Measurements from ENCODE around the gene UBL5. TPM values are rescaled to one million over a fixed set of nuclear protein-coding genes. Genes with fewer than 3 reads are reported as not detected.
A peak's percentile ranks its signal among the peaks of the same experiment; 100 is the strongest.

Gene UBL5
- total RNA-seq, 1 experiment from 2014 or later, result 233 TPM

GRCh38 chr19:9834726-9835506, 7.2 kb downstream of the UBL5 start, which contains the start of gene PIN1:
Gene PIN1, plus strand, starts transcription at chr19:9835318. Its CDS starts 27 bp downstream, at chr19:9835345.
- H3K27ac Mint-ChIP-seq (ENCODE audit: unreplicated experiment), result peak within 1 kb of the TSS; percentile 63
- intact Hi-C loops (cut with micrococcal nuclease; ENCODE audit: unreplicated experiment), result no loop called here
- no peaks in the 10 kb centered on the region for H3K27me3 Mint-ChIP-seq (ENCODE audit: unreplicated experiment)
- H3K36me3 Mint-ChIP-seq (ENCODE audit: insufficient read depth, unreplicated experiment), result peaks cover 35% of the 10 kb centered on the region
- CTCF ChIA-PET, result interaction anchor here (0.5 kb wide), 1 partner anchor 252 kb away, joined by 3 read pairs; no protein-coding TSS in a partner anchor
- H3K4me1 Mint-ChIP-seq (ENCODE audit: low read depth, unreplicated experiment), result peaks cover 6% of the 10 kb centered on the region
- peak within 1 kb of the TSS; percentile 82 for H3K4me3 Mint-ChIP-seq (ENCODE audit: low read depth, unreplicated experiment)
- BruUV-seq (replicated peaks), result no TSS peak
- no peaks in the 10 kb centered on the region for H3K9me3 Mint-ChIP-seq (ENCODE audit: low read depth, unreplicated experiment)
- peak; percentile 97 for DNase-seq
- TF ChIP-seq CTCF (IDR thresholded peaks at IDR 0.05; ENCODE audit: unreplicated experiment), result no peak

- Mint-ChIP-seq H3K27me3 (ENCODE audit: unreplicated experiment) (no peaks in the 10 kb centered on the region), H3K27ac (ENCODE audit: unreplicated experiment) (no peak overlapping the region), H3K36me3 (ENCODE audit: insufficient read depth, unreplicated experiment) (peaks cover 40% of the 10 kb centered on the region), H3K4me1 (ENCODE audit: low read depth, unreplicated experiment) (peaks cover 6% of the 10 kb centered on the region), H3K4me3 (ENCODE audit: low read depth, unreplicated experiment) (peak overlapping the region; percentile 82), H3K9me3 (ENCODE audit: low read depth, unreplicated experiment) (no peaks in the 10 kb centered on the region)
- no peak for DNase-seq
- CTCF ChIA-PET, result interaction anchor here (0.5 kb wide), 1 partner anchor 253 kb away, joined by 3 read pairs; no protein-coding TSS in a partner anchor
- intact Hi-C loops (cut with micrococcal nuclease; ENCODE audit: unreplicated experiment), result no loop called here
- no peak for TF ChIP-seq CTCF (IDR thresholded peaks at IDR 0.05; ENCODE audit: unreplicated experiment)
- no TSS peak for BruUV-seq (replicated peaks)
Observed at GRCh38 chr19:9835507-9835949, 7.8 kb downstream of the UBL5 start.

- DNase-seq, result no peak
- H3K27ac Mint-ChIP-seq (ENCODE audit: unreplicated experiment), result no peak overlapping the region
- BruUV-seq (replicated peaks), result no TSS peak
- no peaks in the 10 kb centered on the region for H3K27me3 Mint-ChIP-seq (ENCODE audit: unreplicated experiment)
- H3K4me3 Mint-ChIP-seq (ENCODE audit: low read depth, unreplicated experiment), result peak overlapping the region; percentile 82
- CTCF ChIA-PET, result no interaction called here
- H3K4me1 Mint-ChIP-seq (ENCODE audit: low read depth, unreplicated experiment), result peaks cover 6% of the 10 kb centered on the region
- TF ChIP-seq CTCF (IDR thresholded peaks at IDR 0.05; ENCODE audit: unreplicated experiment), result no peak
- no peaks in the 10 kb centered on the region for H3K9me3 Mint-ChIP-seq (ENCODE audit: low read depth, unreplicated experiment)
- peaks cover 41% of the 10 kb centered on the region for H3K36me3 Mint-ChIP-seq (ENCODE audit: insufficient read depth, unreplicated experiment)
- intact Hi-C loops (cut with micrococcal nuclease; ENCODE audit: unreplicated experiment), result no loop called here
Observed at GRCh38 chr19:9836021-9836420, 8.3 kb downstream of the UBL5 start.

GRCh38 chr19:9838324-9838723, 10.6 kb downstream of the UBL5 start:
- Mint-ChIP-seq H3K4me3 (ENCODE audit: low read depth, unreplicated experiment) (no peak overlapping the region), H3K4me1 (ENCODE audit: low read depth, unreplicated experiment) (peaks cover 6% of the 10 kb centered on the region), H3K27me3 (ENCODE audit: unreplicated experiment) (no peaks in the 10 kb centered on the region), H3K27ac (ENCODE audit: unreplicated experiment) (no peak overlapping the region), H3K9me3 (ENCODE audit: low read depth, unreplicated experiment) (no peaks in the 10 kb centered on the region), H3K36me3 (ENCODE audit: insufficient read depth, unreplicated experiment) (peaks cover 51% of the 10 kb centered on the region)
- CTCF ChIA-PET, result no interaction called here
- no peak for TF ChIP-seq CTCF (IDR thresholded peaks at IDR 0.05; ENCODE audit: unreplicated experiment)
- no peak for DNase-seq
- intact Hi-C loops (cut with micrococcal nuclease; ENCODE audit: unreplicated experiment), result no loop called here
- BruUV-seq (replicated peaks), result no TSS peak
